Hepatocyte (in vitro differentiated cells): ENCODE results near the gene SVIL. TPM values are rescaled to one million over a fixed set of nuclear protein-coding genes. Genes with fewer than 3 reads are reported as not detected.
"Not testable (repeated sequence)": the region's sequence is repeated elsewhere in the genome, so short reads cannot be mapped to it uniquely, and the experiment has no call there.

Experiments used
- DNase-seq: peaks from one replicate; pipeline ENCODE4 v3.0.0-alpha.2; 2016; ENCODE audit warnings: low spot score
- H2AFZ ChIP-seq: fragments of 200-600 bp; sonication (generic); 2 replicates; pipeline ENCODE4 v1.6.0; 2016; ENCODE audit warnings: antibody characterized with exemption, mild to moderate bottlenecking
- H3K27ac ChIP-seq: fragments of 200-600 bp; sonication (generic); 2 replicates; pipeline ENCODE4 v1.5.1; 2016; ENCODE audit warnings: mild to moderate bottlenecking
- H3K27me3 ChIP-seq: fragments of 200-600 bp; sonication (generic); 2 replicates; pipeline ENCODE4 v1.6.1; 2016
- H3K36me3 ChIP-seq: fragments of 200-600 bp; sonication (generic); replicated peaks from 2 replicates; pipeline ENCODE4 v1.5.1; 2016; ENCODE audit warnings: low read depth; ENCODE audit not compliant: insufficient read depth
- H3K4me1 ChIP-seq: fragments of 200-600 bp; sonication (generic); 2 replicates; pipeline ENCODE4 v1.5.1; 2016; ENCODE audit warnings: mild to moderate bottlenecking, moderate library complexity; ENCODE audit not compliant: insufficient read depth
- H3K4me2 ChIP-seq: fragments of 200-600 bp; sonication (generic); 2 replicates; pipeline ENCODE4 v1.6.0; 2016
- H3K4me3 ChIP-seq: fragments of 200-600 bp; sonication (generic); 2 replicates; pipeline ENCODE4 v1.5.1; 2016; ENCODE audit warnings: mild to moderate bottlenecking
- H3K79me2 ChIP-seq: fragments of 200-600 bp; sonication (generic); 2 replicates; pipeline ENCODE4 v1.6.0; 2017; ENCODE audit warnings: mild to moderate bottlenecking
- H3K9me2 ChIP-seq: fragments of 200-600 bp; sonication (generic); replicated peaks from 2 replicates; pipeline ENCODE4 v1.6.0; 2017; ENCODE audit warnings: mild to moderate bottlenecking; ENCODE audit not compliant: insufficient read depth
- H3K9me3 ChIP-seq: fragments of 200-600 bp; sonication (generic); 2 replicates; pipeline ENCODE4 v1.5.1; 2016; ENCODE audit warnings: low read depth, mild to moderate bottlenecking
- H4K20me1 ChIP-seq: fragments of 200-600 bp; sonication (generic); 2 replicates; pipeline ENCODE4 v1.6.0; 2016; ENCODE audit warnings: mild to moderate bottlenecking; ENCODE audit not compliant: insufficient read depth, poor library complexity, severe bottlenecking
- EZH2 ChIP-seq: fragments of 200-600 bp; sonication (generic); IDR thresholded peaks from 2 replicates; pipeline ENCODE4 v1.6.1; 2016; ENCODE audit warnings: antibody characterized with exemption, mild to moderate bottlenecking, borderline replicate concordance
- EZH2phosphoT487 ChIP-seq: fragments of 200-600 bp; sonication (generic); IDR thresholded peaks from one replicate; pipeline ENCODE4 v1.6.1; 2018; ENCODE audit warnings: antibody characterized with exemption, mild to moderate bottlenecking, low read depth, moderate library complexity; ENCODE audit not compliant: unreplicated experiment, severe bottlenecking
- WGBS: methylation state at CpG from one replicate; pipeline ENCODE4 v1.1.6; 2016; ENCODE audit warnings: low lambda C conversion rate; ENCODE audit errors: missing lambda C conversion rate; 5-methylcytosine and 5-hydroxymethylcytosine counted together
- polyA plus RNA-seq: library from polyadenylated mRNA; unstranded; fragments of >200 nt; fragmentation: Nextera tagmentation; extraction: Ambion mirVana; gene quantifications from 2 replicates; pipeline ENCODE4 v1.2.1, GENCODE V29; 2016
- total RNA-seq: library from RNA; depleted of rRNA; stranded (reverse); fragments of >200 nt; gene quantifications from 2 replicates; pipeline ENCODE4 v1.2.3, GENCODE V29; 2014
- TF ChIP-seq, protein P1 (sequence below): fragments of 200-600 bp; sonication (generic); IDR thresholded peaks from 2 replicates; pipeline ENCODE4 v1.5.1; 2016; ENCODE audit warnings: antibody characterized with exemption, mild to moderate bottlenecking; ENCODE audit not compliant: poor library complexity

Gene SVIL
- total and polyA plus RNA-seq, 2 experiments from 2014 or later = 24.3 to 36.5 TPM

- Histone ChIP-seq H2AFZ (no peak overlapping the region), H3K27me3 (no peaks in the 10 kb centered on the region), H4K20me1 (no peaks in the 10 kb centered on the region), H3K36me3 (no peaks in the 10 kb centered on the region), H3K79me2 (peaks cover 25% of the 10 kb centered on the region), H3K4me3 (no peak overlapping the region), H3K27ac (no peak overlapping the region), H3K4me1 (no peaks in the 10 kb centered on the region), H3K9me3 (no peaks in the 10 kb centered on the region), H3K9me2 (no peaks in the 10 kb centered on the region), H3K4me2 (no peak overlapping the region)
- no peak for DNase-seq
- 89% methylated on average over 4 of the region's 4 CpGs for WGBS
- TF ChIP-seq EZH2phosphoT487 = no peak
- no peak for TF ChIP-seq EZH2
- TF ChIP-seq, protein P1, sequence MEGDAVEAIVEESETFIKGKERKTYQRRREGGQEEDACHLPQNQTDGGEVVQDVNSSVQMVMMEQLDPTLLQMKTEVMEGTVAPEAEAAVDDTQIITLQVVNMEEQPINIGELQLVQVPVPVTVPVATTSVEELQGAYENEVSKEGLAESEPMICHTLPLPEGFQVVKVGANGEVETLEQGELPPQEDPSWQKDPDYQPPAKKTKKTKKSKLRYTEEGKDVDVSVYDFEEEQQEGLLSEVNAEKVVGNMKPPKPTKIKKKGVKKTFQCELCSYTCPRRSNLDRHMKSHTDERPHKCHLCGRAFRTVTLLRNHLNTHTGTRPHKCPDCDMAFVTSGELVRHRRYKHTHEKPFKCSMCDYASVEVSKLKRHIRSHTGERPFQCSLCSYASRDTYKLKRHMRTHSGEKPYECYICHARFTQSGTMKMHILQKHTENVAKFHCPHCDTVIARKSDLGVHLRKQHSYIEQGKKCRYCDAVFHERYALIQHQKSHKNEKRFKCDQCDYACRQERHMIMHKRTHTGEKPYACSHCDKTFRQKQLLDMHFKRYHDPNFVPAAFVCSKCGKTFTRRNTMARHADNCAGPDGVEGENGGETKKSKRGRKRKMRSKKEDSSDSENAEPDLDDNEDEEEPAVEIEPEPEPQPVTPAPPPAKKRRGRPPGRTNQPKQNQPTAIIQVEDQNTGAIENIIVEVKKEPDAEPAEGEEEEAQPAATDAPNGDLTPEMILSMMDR = no peak
Observed at GRCh38 chr10:29607576-29607975, 27.2 kb downstream of the SVIL start.

DNA sequence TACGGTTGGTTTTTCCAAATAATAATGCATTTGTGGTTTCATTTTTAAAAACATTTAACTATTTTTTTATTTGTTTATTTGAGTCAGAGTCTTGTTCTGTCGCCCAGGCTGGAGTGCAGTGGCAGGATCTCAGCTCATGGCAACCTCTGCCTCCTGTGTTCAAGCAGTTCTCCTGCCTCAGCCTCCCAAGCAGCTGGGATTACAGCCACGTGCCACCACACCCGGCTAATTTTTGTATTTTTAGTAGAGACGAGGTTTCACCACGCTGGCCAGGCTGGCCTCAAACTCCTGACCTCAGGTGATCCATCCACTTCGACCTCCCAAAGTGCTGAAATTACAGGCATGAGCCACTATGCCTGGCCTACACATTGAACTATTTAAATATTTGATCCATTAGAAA, 28.1 kb downstream of the SVIL start:
- H3K9me2 ChIP-seq, H3K4me1 ChIP-seq, DNase-seq, H3K27ac ChIP-seq, H3K9me3 ChIP-seq, H4K20me1 ChIP-seq, H3K4me2 ChIP-seq, H2AFZ ChIP-seq, H3K27me3 ChIP-seq, H3K4me3 ChIP-seq, H3K36me3 ChIP-seq: not testable (repeated sequence)
- peaks cover 16% of the 10 kb centered on the region for H3K79me2 ChIP-seq
- WGBS = 79% methylated on average over 7 of the region's 7 CpGs

DNA sequence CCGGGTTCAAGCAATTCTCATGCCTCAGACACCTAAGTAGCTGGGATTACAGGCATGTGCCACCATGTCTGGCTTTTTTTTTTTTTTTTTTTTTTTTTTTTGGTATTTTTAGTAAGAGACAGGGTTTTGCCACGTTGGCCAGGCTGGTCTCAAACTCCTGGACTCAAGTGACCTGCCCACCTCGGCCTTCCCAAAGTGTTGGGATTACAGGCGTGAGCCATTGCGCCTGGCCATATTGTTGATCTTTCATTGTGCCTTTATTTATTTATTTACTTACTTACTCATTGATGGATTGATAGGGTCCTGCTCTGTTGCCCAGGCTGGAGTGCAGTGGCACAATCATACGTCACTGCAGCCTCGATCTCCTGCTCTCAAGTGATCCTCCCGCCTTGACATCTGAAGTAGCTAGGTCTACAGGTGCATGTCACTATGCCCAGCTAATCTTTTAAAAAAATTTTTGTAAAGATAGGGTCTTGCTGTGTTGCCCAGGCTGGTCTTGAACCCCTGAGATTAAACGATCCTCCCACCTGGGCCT, 30.4 kb downstream of the SVIL start:
- no peaks in the 10 kb centered on the region for H3K36me3 ChIP-seq
- no peak overlapping the region for H3K4me3 ChIP-seq
- no peak overlapping the region for H2AFZ ChIP-seq
- no peaks in the 10 kb centered on the region for H3K9me3 ChIP-seq
- no peaks in the 10 kb centered on the region for H3K4me1 ChIP-seq
- H3K9me2 ChIP-seq = no peaks in the 10 kb centered on the region
- 96% methylated on average over 9 of the region's 9 CpGs for WGBS
- no peaks in the 10 kb centered on the region for H4K20me1 ChIP-seq
- TF ChIP-seq EZH2 = no peak
- no peak for TF ChIP-seq EZH2phosphoT487
- TF ChIP-seq, protein P1 = no peak
- no peak overlapping the region for H3K27ac ChIP-seq
- no peak overlapping the region for H3K4me2 ChIP-seq
- H3K79me2 ChIP-seq = peaks cover 7% of the 10 kb centered on the region
- no peaks in the 10 kb centered on the region for H3K27me3 ChIP-seq
- DNase-seq = no peak

- no peak for TF ChIP-seq EZH2
- TF ChIP-seq, protein P1 = no peak
- no peak for TF ChIP-seq EZH2phosphoT487
- H3K4me3 ChIP-seq = no peak overlapping the region
- H4K20me1 ChIP-seq = no peaks in the 10 kb centered on the region
- H3K27me3 ChIP-seq = no peaks in the 10 kb centered on the region
- H3K4me2 ChIP-seq = no peak overlapping the region
- no peaks in the 10 kb centered on the region for H3K9me3 ChIP-seq
- no peaks in the 10 kb centered on the region for H3K4me1 ChIP-seq
- H3K9me2 ChIP-seq = no peaks in the 10 kb centered on the region
- H3K79me2 ChIP-seq = peaks cover 7% of the 10 kb centered on the region
- no peak for DNase-seq
- no peaks in the 10 kb centered on the region for H3K36me3 ChIP-seq
- no peak overlapping the region for H3K27ac ChIP-seq
- 85% methylated on average over 3 of the region's 3 CpGs for WGBS
- H2AFZ ChIP-seq = no peak overlapping the region
Observed at GRCh38 chr10:29603223-29603896, 31.4 kb downstream of the SVIL start.
